Keratinocyte (primary cell): ENCODE data around the gene KAT6B.

Experiments used
- CTCF ChIP-seq, 3 experiments: IDR thresholded peaks in 1 of 3; conservative IDR thresholded peaks in 1 of 3; optimal IDR thresholded peaks in 1 of 3; 2 replicates in 2 of 3; 3 replicates in 1 of 3; pipeline versions ENCODE3 to v1.5.1; 2011; ENCODE audit warnings: low read length in 3 of 3, mild to moderate bottlenecking in 3 of 3, moderate library complexity in 2 of 3, control low read depth in 1 of 3, inconsistent platforms in 1 of 3; ENCODE audit not compliant: insufficient read depth in 2 of 3; ENCODE audit errors: extremely low read depth in 1 of 3
- EZH2 ChIP-seq: IDR thresholded peaks from one replicate; pipeline ENCODE4 v1.6.1; 2012; ENCODE audit warnings: inconsistent platforms, mild to moderate bottlenecking, low read length, moderate library complexity

- TF ChIP-seq CTCF (optimal IDR thresholded peaks at IDR 0.05 in 1 of 3, IDR thresholded peaks at IDR 0.05 in 1 of 3, conservative IDR thresholded peaks at IDR 0.05 in 1 of 3; ENCODE audit: extremely low read depth in 1 of 3, insufficient read depth in 2 of 3, low read length in 3 of 3) (no peak), EZH2 (no peak)
These were observed 205.7 kb downstream of the KAT6B start for GRCh38 chr10:75032119-75032518.
